GM19324 (cell line): Measurements from ENCODE around the gene HSPA8.
A peak's percentile ranks its signal among the peaks of the same experiment; 100 is the strongest.

Experiments
- ATAC-seq: cut with Tn5 transposase; IDR thresholded peaks from one replicate; pipeline ENCODE4 v1.9.1; 2021; ENCODE audit warnings: mild to moderate bottlenecking, moderate library complexity; ENCODE audit not compliant: unreplicated experiment, low FRiP score

Gene HSPA8

DNA sequence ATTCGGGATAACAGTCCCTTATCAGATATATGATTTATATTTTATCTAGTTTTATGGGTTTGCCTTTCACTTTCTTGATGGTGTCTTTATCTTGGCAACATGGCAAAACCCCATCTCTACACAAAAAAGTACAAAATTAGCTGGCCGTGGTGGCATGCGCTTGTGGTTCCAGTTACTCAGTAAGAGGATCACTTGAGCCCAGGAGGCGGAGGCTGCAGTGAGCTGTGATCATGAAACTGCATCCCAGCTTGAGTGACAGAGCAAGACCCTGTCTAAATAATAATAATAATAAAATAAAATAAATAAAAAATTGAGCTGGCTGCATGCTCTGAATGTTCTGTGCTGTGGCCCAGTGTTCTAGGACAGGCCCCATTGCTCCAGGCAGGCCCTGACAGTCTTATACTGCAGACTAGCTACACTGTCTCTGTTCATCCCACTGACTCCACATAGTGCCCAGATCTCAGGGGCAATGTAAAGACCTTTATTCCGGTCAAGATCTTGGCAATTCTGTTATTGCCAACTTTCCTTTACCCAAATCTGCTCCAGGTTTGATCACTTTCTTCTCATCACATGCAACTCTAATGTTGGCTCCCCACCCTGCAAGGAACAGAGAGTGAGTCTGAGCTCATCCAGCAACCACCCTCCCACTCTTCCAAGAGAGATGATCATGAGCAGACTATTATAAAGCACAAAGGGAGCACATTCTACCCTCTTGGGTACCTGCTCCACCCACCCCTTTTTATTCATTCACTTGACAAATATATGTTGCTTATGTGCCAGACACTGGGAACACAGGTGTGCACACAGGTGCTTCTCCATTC lies 8.8 kb downstream of the HSPA8 start:
- no peak for ATAC-seq

DNA sequence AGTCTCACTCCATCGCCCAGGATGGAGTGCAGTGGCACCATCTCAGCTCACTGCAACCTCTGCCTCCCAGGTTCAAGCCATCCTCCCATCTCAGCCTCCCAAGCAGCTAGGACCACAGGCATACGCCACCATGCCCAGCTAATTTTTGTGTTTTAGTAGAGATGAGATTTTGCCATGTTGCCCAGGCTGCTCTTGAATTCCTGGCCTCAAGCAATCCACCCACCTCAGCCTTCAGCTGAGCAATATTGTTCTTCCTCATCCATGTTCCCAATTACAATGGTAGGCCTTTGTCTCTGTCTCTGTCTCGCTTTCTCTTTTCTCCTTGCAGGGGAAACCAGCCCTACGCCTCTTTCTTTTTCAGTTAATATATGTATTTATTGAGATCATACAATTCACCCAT lies 10.3 kb downstream of the HSPA8 start:
- ATAC-seq: no peak

DNA sequence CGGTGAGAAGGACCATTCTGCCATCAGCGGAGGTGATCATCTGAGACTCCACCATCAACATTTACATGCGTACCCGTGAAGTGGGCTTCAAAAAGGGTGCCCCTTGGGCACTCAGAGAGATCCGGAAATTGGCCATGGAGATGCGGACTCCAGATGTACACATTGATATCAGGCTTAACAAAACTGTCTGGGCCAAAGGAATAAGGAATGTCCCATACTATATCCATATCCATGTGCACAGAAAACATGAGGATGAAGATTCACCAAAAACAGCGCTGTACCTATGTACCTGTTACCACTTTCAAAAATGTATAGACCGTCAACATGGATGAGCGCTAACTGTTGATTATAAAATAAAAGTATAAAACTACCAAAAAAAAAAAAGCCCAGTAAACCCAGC lies 10.8 kb downstream of the HSPA8 start:
- ATAC-seq: no peak

DNA sequence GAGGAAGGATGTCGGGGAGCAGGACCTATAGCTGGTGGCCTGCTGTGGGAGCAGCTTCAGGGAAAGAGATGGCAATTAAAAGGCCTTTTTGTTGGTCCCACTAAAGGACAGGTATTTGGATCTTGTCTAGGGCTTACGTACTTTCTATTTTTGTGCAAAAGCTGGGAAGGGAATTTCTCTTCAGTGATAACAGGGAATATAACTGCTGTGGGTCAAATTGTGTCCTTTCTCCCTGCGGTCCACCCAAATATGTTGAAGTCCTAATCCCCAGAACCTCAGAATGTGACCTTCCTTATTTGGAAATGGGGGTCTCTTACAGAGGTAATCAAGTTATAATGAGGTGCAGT lies 14.0 kb downstream of the HSPA8 start:
- no peak for ATAC-seq

DNA sequence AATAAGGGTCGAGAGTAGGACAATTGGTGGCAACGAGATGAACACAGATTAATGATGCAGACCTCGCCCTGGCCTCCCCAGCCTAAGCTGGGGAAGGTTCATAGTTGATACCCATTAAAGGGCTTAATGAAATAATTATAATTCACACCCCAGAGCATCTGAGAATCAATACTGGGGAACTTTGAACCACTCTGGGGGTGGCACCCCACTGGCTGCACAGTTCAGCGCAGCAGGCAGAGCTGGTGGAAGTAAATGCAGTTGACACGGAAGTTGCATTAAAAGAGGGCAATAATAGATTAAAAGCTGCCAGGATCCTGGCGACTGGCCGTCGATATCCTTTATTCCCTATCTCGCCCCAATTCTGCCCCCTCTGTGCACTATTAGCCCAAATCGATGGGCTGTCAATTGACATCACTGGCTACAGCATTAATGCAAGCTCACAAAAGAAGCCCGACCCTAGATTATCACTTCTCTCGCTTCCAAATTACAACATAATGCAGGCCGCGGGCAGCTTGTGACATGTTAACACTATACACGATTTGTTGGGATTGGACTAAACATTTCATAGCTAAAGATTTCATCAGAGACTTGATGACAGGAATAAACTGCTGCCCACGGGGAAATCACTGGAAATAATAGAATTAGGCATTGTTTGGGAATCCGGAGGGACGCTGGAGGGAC lies 14.5 kb downstream of the HSPA8 start:
- no peak for ATAC-seq

DNA sequence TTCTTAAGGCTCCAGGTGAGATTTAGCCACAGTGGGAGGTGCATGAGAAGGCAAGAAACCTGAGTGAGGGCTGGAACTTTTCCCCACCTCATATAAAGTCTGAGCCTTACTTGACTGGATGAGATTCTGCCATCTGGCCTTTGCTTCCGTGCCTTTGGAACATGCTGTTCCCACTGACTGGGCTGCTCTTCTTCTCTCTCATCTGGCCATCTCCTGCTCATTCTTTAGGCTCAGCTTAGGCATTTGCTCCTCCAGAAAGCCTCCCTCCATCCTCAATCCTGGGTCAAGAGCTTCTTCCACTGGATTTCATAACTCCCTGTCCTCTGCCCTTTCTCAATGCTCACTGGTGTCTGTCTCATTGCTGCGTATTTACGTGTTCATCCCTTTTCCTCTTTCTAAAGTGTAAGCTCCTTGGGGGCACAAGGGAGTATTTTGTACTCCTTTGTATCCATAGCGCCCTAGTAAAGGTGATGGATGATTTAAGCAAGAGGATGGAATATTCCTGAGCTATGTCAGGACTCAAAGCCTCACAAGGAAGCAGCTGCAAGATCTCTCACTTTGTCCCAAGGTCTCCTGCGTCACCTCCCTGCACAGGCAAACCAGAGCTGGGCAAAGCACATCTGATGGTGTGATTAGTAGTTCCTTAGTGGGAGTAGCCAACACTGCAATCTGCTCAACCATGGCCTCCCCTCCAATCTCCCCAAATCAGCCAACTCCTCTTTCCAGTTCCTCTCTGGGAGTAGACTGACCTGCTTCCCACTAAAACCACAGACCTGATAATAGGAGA lies 15.3 kb downstream of the HSPA8 start:
- no peak for ATAC-seq

DNA sequence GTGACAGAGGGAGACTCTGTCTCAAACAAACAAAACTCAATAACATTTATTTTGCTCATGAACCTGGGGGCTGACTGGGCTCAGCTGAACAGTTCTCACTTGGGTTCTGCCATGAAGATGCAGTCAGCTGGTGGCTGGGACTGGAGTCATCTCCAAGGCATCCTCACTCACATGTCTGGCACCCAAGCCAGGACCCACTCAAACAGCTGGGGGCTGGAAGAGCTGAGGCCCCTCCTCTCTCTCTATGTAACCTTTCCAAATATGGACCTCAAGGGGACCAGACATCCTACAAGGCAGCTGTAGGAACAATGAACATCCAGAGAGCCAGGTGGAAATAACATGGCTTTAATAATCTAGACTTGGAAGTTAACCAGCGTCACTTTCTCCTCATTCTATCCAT lies 16.8 kb downstream of the HSPA8 start:
- no peak for ATAC-seq

DNA sequence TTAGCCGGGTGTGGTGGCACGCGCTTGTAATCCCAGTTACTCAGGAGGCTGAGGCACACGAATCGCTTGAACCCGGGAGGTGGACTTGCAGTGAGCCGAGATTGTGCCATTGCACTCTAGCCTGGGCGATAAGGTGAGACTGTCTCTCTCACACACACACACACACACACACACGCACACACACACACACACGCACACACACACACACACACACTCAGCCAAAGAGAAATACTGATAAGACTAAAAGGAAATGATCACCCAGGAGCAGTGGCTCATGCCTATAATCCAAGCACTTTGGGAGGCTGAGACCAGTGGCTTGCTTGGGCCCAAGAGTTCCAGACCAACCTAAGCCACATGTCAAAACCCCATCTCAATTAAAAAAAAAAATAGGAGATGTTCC lies 20.8 kb downstream of the HSPA8 start:
- ATAC-seq: no peak

DNA sequence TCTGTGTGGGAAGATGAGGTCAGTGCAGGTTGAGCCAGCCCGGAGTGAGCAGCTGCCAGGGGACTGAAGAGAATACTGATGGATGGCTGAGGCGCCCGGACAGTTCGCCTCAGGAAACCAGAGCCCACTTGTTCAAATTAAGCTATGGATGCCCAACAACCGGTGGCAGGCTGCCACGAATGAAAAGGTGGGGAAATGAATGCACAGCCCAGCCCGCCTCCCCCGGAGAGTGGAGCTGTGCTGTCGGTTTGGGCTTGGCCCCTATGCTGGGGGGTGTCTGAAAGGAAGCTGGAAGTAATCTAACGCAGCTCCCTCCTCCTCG lies 21.9 kb downstream of the HSPA8 start:
- no peak for ATAC-seq

DNA sequence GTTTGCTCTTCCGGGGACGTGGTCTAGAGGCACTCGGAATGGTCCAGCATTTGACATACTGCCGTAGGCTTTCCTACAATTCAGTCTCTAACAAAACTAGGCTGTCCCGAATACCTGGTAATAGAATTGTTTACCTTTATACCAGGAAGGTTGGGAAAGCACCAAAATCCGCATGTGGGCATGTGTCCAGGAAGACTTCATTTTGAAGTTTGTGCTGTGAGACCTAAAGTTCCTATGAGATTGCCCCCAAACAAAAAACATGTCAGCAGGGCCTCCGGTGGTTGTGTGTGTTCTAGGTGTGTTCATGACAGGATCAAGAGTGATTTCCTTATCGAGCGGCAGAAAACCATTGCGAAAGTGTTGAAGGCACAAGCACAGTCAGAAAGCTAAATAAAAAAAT lies 26.1 kb downstream of the HSPA8 start:
- ATAC-seq: no peak

DNA sequence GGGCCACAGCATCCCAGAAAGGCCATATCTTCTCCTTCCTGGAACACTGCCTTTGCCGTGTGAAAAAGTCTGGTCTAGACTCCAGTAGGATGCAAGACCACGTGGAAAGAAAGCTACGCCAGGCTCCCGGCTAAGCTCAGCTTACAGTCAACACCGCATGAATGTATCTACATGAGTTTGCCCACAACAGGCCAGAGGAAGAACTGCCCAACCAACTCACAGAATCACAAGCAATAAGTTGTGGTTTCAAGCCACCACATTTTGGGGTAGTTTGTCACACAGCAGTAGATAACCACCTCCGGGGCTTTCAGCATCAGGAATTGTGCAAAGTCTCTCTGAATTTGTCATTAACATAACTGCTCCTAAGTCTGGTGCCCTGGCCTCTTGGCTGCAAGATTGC lies 27.3 kb downstream of the HSPA8 start:
- no peak for ATAC-seq

DNA sequence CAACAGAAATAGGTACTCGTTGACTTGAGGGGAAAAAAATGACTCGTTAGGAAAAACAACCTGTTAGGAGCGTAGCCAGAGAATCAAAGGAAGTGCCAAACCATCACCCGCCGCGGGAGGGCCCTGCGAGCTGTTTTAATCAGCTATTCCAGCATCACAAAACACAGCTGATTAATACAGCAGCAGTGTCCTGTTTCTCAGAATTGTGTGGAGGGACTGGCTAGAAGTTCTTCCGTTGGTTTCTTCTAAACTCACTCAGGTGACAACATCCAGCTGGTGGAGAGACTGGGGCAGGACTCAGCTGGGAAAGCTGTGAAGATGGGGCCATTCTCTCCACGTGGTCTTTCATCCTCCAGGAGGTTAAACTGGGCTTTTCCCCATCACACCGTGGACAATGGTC lies 28.0 kb downstream of the HSPA8 start:
- ATAC-seq: no peak

DNA sequence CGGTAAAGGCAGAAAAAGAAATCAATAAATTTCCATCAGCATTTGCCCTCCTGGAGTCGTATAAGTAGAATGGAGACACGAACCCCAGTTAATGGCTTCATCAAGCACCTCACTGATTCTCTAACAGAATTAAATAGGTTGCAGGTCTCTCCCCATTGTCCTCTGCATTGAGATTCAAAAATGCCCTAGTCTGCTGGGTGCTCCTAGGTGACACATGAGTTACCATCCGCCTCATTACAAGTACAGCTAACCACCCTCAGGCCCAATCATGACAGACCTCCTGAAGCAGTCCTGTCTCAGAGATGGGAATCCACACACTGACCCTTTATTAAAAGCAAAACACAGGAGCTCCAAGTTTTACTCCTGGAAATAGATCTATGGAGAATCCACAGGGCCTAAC lies 31.4 kb downstream of the HSPA8 start:
- ATAC-seq: no peak

DNA sequence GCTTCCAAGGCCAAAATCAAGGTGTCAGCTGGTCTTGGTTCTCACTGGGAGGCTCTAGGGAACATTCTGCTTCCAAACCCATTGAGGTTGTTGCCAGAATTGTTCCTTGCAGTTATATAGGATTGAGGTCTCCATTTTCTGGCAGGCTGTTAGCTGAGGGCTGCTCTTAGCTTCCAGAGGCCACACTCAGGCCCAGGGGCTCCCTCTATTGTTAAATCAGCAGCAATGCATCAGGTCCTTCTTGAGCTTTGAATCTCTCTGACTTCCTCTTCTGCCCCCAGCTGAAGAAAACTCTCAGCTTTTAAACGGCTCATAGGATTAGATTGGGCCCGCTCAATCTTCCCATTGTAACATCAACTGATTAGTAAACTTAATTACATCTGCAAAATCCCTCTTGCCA lies 41.0 kb downstream of the HSPA8 start:
- peak; percentile 64 for ATAC-seq

DNA sequence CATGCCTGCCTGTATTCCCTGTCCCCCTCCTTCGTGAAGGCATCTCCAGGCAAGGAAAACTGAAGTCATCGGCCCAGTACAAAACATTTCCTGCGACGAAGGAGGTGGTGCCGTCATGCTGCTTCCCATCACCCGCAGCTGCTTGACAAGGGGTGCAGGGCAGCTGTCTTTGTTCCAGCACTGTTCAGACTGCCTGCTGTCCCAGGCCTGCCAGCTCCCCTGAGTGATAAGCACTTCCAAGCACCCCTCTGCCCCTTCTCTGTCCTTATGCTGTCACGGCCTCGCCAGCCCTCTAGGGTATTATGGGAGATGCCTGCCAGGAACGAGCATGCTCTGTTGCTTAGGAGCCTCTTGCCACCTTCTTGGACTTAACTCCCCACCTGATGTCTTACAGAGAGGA lies 43.2 kb downstream of the HSPA8 start:
- no peak for ATAC-seq

DNA sequence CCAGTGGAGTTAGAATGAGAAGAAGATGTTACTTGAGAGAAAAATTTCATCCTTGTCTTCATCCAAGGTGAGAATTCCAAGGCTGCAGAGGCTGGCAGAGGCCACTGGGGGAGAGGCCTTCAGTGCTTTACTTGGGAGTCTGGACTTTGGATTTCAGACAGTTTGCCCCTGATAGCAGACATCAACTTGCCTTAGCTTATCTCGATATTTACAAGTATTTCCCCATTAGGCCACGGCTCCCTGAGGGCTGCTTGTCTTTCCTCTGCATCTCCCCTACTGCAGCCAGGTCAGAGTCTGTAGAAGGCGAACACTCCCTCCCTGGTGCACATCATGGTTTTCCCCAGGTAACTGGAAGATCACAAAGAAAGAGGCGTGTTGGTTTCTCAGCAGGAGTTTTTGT lies 50.4 kb downstream of the HSPA8 start:
- ATAC-seq: no peak
